ENCODE results near the gene SMIM13.

The SMIM13 gene

GRCh38 chr6:11093626-11094410, at the start of gene SMIM13:
Gene SMIM13 (plus strand): TSS chr6:11093834. CDS start chr6:11094314, 480 bp downstream.
- DNase-seq = peak; percentile 96

DNA sequence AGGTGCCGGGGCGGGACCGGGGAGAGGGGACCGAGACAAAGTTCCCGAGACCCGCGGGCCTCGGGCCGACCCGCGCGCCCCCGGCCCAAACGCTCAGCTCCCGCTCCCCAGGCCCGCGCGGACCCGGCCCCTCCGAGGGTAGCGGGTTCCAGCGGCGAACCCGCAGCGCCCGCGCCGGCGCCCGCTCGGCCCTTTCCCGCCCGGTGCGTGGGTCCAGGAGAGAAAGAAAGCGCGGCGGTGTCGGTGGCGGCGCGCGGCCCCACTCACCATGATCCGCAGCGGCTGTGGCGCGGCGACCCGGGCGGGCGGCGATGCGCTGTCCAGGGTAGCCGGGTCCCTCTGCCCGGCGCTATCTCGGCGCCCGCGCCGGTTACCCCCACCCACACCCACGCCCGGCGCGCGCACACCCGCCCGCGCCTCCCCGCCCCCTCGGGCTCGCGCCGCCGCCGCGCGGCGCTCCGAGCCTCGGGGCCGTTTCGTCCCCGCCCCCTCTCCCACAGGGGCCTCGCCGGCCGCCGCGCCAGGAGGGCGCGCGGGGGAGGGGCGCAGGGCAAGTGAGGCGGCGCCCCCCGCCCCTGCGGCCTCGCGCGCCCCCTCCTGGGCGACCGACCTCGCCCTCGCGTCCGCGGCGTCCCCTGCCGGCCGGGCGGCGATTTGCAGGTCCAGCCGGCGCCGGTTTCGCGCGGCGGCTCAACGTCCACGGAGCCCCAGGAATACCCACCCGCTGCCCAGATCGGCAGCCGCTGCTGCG, 49.5 kb upstream of the SMIM13 start, which contains the start of gene ELOVL2:
TSS of gene ELOVL2 (minus strand) at position 345 of the 751 bp plus-strand sequence. CDS start at position 270, 75 bp downstream.
- peak; percentile 4 for DNase-seq

DNA sequence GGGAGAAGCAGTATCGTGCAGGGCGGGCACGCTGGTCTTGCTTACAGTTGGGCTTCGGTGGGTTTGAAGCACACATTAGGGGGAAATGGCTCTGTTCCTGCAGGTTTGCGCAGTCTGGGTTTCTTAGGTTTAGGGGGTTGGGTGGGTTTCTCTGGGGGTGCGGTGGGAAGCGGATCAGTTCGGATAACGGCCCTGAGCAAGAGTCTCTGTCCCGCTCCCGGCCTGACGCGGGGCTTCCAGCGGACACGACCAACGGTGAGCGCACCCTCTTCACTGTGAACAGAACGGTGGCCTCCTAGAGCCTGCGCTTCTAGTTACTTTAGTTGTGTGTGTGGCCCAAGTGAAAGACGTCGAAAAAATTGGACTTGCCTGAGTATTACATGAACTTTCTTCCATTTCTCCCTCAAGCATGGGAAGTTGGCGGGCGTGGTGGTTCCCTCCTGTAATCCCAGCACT, 48.9 kb upstream of the SMIM13 start:
- no peak for DNase-seq

- DNase-seq = no peak
These were observed 42.9 kb upstream of the SMIM13 start for GRCh38 chr6:11050731-11051130.

DNA sequence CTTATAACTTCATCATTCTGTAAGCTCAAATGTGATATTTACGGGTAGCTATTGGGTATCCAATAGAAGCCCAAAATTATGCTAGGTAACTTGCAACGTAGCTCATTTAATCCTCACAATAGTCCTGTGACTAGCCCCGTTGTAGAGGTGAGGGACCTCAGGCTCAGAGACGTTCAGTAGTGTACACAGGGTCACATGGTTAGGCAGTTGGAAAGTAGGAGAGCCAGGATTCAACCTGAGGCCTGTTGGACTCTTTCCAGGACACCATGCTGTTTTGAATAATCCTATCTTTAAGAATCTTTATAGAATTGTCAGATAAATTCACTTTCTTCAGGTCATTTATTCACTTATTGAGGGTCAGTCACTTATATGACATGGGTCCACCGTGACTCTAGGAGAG, 40.3 kb upstream of the SMIM13 start:
- no peak for DNase-seq

DNA sequence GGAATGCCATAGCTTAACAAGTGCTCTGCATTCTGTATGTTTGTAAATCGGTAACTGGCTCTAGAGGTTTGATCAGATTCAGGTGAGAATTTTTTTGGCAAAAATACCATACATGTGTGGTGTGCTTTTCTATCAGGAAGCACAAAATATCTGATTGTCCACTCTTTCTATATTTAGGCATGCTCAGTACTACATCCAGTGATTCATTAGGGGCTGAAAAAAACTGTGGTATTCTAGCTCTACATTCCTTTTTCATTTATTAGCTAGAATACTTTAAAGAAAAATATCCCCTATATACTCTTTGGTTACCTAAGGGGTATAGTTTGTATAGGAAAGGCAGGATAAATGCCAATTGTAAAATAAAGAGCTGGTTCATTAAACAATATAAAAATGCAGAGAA, 38.9 kb upstream of the SMIM13 start:
- no peak for DNase-seq

DNA sequence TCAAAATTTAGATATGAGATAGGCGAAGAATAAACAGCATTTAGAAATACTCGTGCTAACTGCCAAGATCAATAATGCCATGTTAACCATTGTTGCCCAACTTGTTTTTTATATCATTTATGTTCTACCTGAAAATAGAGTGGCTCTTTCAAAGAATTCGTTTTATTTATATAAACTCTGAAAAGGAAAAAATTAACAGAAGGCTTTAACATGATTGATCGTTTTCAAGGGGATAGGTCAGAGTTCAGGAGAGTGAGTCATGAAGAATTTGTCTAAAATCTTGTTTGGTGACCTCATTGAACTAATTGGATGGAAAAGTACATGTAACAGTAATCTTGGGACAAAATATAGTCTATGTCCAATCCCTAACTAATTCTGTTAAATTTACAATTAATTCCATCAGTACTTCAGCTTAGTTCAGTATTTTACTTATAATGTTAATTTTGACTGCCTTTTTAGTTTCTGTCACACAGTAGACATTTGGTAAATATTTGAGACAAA, 38.5 kb upstream of the SMIM13 start:
- no peak for DNase-seq

GRCh38 chr6:11056871-11057270, 36.8 kb upstream of the SMIM13 start:
- no peak for DNase-seq

DNA sequence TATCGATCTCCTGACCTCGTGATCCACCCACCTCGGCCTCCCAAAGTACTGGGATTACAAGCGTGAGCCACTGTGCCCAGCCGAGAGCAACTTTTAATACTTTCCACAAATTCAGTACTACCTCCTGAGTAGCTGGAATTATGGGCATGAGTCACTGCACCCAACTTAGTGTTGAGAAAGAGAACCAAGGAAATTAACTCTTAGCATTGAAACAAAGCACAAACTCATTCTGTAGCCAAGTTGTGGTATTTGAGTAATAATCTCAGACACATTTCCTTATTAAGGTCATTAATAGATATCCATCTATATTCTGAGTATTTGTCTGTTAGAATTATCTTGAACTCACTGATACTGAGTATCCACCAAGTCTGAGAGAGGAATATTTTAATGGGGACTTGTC, 35.2 kb upstream of the SMIM13 start:
- DNase-seq = no peak

- DNase-seq = no peak
These were observed 31.6 kb upstream of the SMIM13 start for GRCh38 chr6:11062083-11062482.

DNA sequence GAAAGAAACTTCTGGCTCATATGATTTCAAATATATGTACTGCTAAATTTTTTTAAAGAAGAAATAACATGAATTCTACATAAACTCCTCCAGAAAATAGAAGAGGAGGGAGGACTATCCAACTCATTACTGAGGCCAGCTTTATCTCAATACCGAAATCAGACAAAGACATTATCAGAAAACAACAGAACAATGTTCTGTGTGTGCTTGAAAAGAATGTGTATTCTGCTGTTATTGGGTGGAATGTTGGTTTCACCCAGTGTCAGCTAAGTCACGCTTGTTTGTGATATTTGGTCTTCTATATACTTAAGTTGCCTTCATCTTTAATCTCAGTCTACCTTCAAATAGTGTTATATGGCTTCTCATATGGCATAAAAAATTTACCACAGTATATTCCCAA, 30.9 kb upstream of the SMIM13 start:
- no peak for DNase-seq

DNA sequence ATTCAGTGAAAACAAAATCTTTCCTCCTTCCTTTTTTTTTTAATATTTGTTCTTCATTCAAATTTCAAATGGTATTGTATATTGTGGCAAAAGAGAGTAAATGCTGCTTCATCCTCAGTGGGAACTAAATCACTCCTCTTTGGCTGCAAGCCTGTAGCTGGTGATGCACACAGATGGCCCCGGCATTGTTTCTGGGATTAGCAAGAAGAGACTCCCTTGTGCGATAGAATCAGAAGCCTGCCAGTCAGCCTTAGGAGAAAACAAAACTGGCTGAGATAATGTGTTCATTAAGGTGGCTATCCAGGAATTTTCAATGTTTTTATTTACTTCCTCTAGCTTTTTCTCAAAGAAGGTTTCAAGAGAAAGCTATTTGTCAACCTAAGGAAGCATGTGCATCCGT, 28.8 kb upstream of the SMIM13 start:
- DNase-seq = no peak

DNA sequence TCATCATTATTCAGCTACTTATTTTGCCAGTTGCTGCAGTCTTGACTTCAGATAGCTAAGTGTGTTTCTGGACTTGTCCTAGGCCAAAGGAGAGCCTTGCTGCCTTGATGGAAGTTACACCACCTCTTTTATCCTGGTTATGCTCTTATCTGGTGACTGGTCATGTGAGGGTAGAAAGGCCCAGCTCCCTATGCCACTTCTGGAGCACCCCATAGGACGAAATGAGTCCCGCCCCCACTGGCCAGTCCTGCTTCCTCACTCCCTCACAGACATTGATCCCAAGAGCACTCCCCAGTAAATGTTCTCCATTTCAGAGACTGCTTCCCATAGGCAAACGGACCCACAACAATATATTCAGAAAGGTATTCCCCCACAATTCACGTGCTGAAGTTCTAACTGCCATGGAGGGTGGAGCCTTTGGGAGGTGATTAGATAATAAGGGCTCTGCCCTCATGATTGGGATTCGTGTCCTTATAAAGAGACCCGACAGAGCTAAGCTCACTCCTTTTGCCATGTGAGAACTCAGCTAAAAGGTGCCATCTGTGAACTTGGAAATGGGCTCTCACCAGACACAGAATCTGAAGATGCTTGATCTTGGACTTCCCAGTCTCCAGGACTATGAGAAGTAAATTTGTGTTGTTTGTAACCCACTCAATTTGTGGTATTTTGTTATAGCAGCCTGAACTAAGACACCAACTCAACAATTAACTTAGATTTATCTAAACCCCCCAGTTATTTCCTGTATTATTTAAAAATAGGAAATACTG, 28.0 kb upstream of the SMIM13 start:
- no peak for DNase-seq

- no peak for DNase-seq
These were observed 26.9 kb upstream of the SMIM13 start for GRCh38 chr6:11066505-11067347.

- DNase-seq = no peak
These were observed 26.3 kb upstream of the SMIM13 start for GRCh38 chr6:11067348-11067747.

DNA sequence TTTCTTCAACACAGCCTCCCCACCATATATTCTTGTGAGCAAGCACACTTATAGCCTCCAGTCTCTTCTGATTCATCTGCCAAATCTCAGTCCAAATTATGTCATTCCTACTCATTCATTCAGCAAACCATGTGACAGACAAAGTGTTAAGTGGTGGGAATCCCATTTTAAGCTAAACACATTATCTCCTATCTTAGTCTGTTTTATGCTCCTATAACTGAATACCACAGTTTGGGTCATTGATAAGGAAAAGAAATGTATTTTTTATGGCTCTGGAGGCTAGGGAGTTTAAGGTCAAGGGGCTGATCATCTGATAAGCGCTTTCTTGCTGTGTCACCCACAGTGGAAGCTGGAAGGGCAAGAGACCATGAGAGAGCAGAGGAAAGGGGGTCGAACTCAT, 23.9 kb upstream of the SMIM13 start:
- DNase-seq = no peak

GRCh38 chr6:11072101-11072500, 21.5 kb upstream of the SMIM13 start:
- no peak for DNase-seq

DNA sequence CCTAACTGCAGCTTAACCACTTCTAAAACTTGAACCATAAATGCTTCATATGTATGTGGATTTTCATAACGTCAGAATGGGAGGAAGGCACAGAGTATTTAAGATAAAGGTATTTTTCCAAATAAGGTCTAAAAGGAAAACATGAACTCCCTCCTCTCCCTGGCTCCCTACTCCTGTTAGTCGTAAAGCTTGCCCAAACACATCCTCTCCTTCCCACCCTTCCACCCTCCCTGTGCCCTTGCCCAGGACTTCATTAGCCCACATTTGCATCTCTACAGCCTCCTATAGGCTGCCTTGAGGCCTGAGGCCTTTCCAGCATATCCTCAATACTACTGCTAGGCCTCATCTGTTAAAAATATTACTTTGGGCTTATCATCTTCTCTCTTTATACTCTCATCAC, 17.1 kb upstream of the SMIM13 start:
- no peak for DNase-seq

- no peak for DNase-seq
These were observed 15.4 kb upstream of the SMIM13 start for GRCh38 chr6:11078266-11078665.

DNA sequence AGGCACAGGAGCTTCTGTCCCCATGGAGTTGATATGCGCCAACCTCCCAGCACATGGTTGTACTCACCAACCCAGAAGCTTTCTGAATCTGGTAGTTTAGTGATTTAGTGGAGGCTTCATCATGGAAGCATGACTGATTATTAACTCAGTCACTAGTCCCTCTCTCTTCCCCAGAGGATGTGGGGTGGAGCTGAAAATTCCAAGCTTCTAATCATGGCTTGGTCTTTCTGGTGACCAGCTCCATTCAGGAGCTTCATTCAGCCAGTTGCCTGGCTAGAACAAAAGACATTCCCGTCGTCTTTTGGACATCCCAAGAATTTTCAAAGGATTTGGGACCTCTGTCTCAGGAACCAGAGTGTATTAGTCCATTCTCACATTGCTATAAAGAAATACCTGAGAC, 13.3 kb upstream of the SMIM13 start:
- no peak for DNase-seq

DNA sequence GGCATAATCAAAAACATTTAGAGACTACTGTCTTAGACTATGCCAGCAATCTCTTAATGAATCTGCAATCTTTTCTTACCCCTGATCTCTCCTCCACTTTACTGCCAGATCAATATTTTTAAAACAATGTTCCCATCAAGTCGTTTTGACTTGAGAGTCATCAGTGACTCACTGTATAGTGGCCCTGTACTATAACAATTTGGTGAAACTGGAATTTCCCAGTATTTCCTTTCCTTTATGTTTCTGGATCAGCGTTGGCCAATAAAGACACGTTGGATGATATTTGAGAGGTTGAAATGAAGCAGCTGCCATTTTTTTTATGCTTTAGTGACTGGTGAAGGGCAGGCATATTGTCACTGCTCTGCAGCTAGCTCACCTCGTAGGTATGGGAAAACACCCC, 10.1 kb upstream of the SMIM13 start:
- DNase-seq = no peak

GRCh38 chr6:11083956-11084355, 9.7 kb upstream of the SMIM13 start:
- no peak for DNase-seq
